ENCODE results near the gene PHF21B.
"Not testable (repeated sequence)": the region's sequence is repeated elsewhere in the genome, so short reads cannot be mapped to it uniquely, and the experiment has no call there.

The PHF21B gene

GRCh38 chr22:44932493-44932892, 77.3 kb downstream of the PHF21B start:
- DNase-seq, result no peak

- DNase-seq, result no peak
These were observed 78.0 kb downstream of the PHF21B start for GRCh38 chr22:44931766-44932165.

- DNase-seq, result no peak
These were observed 78.7 kb downstream of the PHF21B start for GRCh38 chr22:44931077-44931540.

DNA sequence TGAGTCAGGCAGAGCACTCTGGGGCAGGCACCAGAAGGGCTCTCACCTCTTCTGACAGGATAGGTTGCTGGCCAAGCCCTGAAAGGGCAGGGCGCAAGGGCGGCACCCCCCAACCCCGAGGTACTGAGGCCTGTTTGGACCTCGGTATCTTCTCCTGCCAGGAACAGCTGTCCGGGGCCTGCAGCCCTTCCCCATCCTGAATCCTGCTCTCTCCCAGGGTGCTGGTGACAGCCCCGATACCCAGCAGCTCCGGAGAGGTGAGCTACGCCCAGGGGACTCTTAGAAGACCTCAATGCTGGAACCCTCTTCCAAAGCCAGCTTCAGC, 79.1 kb downstream of the PHF21B start:
- DNase-seq, result no peak

- no peak for DNase-seq
These were observed 79.6 kb downstream of the PHF21B start for GRCh38 chr22:44930016-44930710.

DNA sequence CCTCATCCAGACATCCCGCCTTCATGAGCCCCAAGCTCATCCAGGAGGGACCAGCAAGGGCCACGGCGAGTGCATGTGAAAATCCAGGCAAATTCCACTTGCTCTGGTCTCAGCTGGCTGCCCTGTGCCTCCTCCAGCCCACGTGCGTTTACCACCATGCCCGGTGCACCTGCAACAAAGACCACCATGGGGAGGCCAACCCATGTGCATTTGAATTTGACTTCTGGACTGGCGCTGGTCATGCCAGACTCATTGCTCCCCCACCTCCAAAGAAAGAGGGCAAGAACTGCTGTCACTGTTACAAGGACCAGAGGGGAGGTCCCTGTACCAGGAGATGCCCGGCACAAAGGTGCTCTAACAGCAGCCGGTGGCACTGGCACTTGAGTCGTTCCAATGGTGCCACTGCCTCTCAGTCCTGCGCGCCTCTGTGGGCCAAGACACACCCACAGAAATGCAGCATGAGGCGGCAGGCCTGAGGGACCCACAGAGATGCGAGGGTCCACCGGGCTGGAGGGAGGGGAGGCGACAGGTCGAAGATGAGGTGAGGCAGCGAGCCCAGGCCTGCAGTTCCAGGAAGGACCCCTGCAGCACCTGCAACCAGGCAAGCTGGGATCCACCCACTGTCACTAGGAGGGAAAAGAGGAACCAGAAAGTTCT, 80.3 kb downstream of the PHF21B start:
- DNase-seq, result no peak

DNA sequence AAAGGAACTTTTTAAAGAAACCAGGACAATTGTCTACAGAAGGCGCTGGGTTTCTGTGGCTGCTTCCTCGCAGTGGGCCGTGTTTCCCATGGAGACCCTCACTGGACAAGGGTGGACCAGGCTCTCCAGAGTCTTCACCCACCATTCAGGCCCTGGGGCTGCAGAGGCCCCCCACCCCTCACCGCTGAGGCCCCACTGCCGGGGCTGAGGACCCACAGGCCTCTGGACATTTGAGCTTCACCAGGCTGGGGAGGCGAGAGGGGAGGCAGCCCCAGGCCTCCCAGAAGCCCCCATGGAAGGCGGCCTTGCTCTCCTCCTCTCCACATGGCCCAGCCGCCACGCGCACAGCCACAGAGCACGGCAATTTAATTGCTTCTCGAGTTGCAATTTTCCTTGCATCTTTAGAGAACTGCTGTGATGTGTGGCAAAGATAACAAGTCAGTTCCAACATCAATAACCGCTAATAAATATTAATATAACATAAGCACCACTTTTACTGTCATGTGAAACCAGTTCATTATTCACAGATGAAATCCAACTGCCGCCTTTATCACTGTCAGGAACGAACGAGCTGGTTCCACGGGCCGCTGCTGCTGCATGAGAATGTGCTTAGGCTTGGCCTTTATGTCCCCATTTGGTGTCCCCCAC, 81.0 kb downstream of the PHF21B start:
- DNase-seq, result no peak

- no peak for DNase-seq
These were observed 81.7 kb downstream of the PHF21B start for GRCh38 chr22:44928136-44928463.

DNA sequence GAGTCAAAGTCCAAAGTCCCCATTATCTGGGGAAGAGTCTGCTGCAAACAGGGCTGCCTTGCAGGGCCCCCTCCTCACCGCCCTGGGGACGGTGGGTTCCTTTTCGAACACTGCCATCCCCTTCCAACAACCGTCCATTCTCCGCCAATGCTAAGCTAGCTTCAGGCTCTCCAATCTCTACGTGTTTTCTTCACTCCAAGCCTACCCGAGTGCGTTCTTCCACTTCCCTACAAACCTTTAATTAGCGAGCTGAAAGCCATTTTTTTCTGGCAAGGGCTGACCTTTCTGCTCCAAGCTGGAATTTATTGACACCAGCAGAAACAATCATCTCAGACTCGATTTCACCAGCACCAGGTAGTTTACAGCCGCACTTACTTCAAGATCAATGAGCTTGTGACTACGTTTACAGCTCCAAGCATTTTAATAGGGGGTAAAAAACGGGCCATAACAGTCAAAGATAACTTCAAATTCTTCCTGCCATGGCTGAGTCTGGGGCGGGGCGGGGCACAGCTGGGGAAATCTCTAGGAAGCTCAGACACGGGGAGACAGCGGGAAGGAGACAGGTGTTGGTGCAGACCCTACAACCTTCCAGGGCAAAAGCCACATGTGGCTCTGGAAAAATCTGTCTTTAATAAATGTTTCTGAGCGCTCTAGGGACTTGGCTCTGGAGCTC, 82.2 kb downstream of the PHF21B start:
- no peak for DNase-seq

- no peak for DNase-seq
These were observed 83.1 kb downstream of the PHF21B start for GRCh38 chr22:44926491-44927415.

DNA sequence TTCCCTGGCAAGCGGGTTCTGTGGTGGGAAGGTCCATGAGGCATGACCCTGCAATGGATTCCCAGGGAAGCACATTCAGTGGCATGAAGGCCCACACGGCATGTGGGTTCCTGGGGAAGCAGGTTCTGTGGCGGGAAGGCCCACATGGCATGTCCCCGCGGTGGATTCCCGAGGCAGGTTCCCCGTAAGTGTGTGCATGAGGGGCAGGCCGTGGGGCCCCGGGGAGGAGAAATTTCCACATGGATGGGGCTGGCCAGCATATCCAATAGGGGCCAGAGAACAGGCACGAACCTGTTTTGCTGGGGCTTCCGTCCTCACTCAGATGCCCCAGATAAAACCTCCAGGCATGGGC, 83.7 kb downstream of the PHF21B start:
- no peak for DNase-seq

DNA sequence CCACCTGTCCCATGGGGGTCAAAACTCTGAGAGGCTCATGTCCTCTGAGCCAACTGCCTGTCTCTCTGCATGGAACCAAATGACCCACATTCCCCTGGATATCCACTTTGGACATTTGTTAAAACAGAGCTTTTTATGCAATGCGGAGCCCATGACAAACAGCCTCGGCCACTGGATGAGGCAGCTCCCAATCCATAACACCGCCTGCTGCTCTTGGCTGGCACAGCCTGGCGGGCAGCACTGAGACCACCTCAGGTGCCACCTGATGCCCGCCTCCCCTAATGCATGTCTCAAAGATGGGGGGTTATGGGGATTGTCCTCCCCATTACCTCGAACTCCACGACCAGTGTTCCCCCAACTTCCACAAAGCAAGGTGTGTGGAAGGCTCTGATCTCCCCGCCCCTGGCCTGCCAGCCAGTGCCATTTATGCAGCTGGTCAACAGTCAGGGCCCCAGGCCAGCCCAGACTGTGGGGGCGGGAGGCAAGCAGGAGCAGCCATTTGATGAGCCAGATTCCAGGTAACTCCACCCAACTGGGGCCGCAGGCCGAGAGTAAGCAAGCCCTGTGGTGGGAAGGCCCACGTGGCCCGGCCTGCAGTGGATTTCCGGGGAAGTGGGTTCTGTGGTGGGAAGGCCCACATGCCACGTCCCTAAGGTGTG, 84.2 kb downstream of the PHF21B start:
- no peak for DNase-seq

GRCh38 chr22:44924710-44925109, 85.1 kb downstream of the PHF21B start:
- DNase-seq, result no peak

- DNase-seq, result no peak
These were observed 85.7 kb downstream of the PHF21B start for GRCh38 chr22:44924098-44924497.

- DNase-seq, result not testable (repeated sequence)
These were observed 88.0 kb downstream of the PHF21B start for GRCh38 chr22:44921766-44922165.

DNA sequence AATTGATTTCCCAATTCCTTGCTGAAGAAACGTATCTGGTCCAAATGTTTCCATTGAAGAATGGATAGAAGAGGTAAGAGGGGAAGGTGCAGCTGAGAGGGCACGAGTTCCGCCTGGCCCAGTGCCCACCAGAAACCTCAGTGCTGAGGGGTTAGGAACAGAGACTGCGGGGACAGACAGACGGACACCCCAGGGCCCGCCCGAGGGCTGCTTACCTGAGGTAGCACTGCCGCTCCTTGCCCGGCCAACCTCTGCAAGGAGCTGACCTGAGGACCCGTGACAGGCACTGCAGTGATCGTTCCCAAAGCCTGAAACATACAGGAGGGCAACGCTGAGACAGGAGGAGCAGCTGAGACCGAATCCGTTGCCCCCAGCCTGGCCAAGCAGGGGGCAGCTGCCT, 89.6 kb downstream of the PHF21B start:
- DNase-seq, result no peak

DNA sequence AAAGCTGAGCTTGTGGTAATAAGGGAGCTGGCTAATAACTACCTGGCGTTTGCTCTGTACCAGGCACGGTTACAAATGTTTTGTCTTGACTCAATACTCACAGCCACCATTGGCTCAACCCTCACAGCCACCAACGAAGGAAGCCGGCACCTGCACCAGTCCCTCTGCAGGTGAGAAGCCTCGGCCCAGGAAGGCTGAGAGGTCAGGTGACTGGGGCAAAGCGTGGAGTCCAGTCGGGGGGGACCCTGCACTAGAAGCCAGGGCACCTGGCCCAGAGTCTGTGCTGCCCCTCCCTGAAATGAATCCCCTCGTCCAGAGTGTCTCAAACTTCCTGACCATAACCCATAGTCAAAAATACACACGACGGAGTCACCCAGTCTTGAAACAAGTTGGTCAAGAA, 90.1 kb downstream of the PHF21B start:
- DNase-seq, result no peak

GRCh38 chr22:44918925-44919392, 90.8 kb downstream of the PHF21B start:
- no peak for DNase-seq

GRCh38 chr22:44918166-44918924, 91.5 kb downstream of the PHF21B start:
- DNase-seq, result no peak

DNA sequence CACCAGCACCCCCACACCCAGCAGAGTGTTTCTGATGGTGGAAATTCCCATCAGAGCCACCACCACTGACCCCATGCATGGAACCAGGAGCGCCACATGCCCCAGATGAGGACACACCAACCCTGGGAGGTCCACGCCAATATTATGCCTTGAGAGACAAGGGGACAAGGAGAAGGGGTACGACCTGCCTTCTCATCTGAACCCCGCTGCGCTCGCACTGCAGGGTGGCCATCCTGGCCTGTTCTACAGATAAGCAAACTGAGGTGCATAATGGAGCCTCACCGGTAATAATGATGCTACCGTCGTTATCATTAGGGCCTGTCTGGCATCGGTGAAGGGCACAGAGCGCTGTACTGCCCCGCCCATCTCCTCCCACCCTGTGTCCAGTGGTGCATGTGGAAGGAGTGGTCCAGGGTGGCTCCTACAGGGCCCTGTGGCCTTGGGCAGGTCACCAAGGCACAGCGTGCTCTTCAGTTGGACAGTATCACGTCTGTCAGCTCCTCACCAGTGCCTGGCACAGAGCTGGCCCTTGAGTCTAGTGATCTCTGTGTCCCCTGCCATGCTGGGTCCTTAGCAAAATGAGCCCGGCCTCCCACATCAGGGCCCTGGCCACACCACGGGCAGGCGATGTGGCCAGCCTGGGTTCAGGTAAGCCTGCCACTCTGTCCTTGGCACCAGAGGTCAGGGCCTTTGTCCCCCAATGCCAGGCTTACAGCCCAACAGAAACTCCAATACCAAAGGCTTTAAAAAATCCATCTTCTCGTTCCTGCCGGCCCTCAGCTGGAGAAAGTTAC, 92.2 kb downstream of the PHF21B start:
- no peak for DNase-seq

Data from activated CD4-positive, CD25-positive, alpha-beta regulatory T cell (primary cell).